PFSK-1 (cell line): Measurements from ENCODE around the gene ENO2.

ENCODE experiments used
- POLR2AphosphoS5 ChIP-seq: IDR thresholded peaks from 2 replicates; pipeline ENCODE4 v1.6.1; 2012; ENCODE audit warnings: low read depth, mild to moderate bottlenecking, control low read depth, low read length, moderate library complexity
- SIN3A ChIP-seq: IDR thresholded peaks from 2 replicates; pipeline ENCODE4 v1.6.1; 2012; ENCODE audit warnings: mild to moderate bottlenecking, low read length, moderate library complexity, borderline replicate concordance; ENCODE audit not compliant: insufficient read depth
- TAF1 ChIP-seq: IDR thresholded peaks from 2 replicates; pipeline ENCODE4 v1.6.1; 2012; ENCODE audit warnings: low read length, control low read depth, borderline replicate concordance; ENCODE audit not compliant: insufficient read depth
- TF ChIP-seq, protein P1 (sequence below), 2 experiments: IDR thresholded peaks; 2 replicates each; pipeline versions ENCODE4 v1.6.1 to v1.8.0; 2011 to 2012; ENCODE audit warnings: low read depth in 2 of 2, low read length in 2 of 2, control low read depth in 1 of 2, inconsistent platforms in 1 of 2, mild to moderate bottlenecking in 1 of 2, moderate library complexity in 1 of 2; ENCODE audit not compliant: insufficient read depth in 1 of 2

DNA sequence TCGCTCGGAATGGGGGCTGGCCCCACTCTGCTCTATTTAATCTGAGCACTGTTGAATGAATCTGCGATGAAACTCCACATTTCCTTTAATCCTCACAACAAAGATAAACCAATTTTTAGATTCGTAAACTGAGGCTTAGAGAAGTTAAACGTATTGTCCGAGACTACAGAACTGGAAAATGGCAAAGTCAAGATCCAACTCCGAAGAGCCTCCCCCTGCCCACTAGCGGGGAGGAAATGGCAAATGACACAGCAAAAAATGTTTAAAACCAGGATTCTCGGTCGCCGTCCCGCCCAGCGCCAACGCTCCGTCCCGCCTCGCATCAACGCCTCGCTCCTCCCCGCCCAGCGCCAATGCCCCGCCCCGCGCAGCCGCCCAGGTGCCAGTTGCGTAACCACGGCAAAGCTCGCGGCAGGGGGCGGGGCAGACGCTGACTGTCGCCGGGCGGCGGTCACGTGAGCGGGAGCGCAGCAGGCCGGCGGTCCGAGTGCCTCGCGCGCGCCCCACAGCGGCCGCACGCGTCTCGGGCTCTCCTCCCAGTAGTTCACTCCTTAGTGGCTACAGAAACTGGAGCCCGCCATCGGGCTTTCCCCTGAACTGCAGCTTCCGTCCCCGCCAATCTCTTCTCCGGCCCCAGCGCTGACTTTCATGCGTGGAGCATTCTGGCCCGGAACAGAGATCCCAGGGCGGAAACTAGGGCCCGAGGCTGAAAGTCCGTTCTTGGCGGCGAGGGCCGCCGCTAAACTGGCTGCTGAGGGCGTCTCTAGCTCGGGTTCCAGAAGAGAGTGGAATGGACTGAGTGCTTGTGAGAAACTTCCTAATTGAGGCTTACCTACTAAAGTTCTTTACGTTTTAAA is 23.4 kb upstream of the ENO2 start:
- TF ChIP-seq POLR2AphosphoS5, result peak; percentile 94
- no peak for TF ChIP-seq SIN3A
- TF ChIP-seq, protein P1, sequence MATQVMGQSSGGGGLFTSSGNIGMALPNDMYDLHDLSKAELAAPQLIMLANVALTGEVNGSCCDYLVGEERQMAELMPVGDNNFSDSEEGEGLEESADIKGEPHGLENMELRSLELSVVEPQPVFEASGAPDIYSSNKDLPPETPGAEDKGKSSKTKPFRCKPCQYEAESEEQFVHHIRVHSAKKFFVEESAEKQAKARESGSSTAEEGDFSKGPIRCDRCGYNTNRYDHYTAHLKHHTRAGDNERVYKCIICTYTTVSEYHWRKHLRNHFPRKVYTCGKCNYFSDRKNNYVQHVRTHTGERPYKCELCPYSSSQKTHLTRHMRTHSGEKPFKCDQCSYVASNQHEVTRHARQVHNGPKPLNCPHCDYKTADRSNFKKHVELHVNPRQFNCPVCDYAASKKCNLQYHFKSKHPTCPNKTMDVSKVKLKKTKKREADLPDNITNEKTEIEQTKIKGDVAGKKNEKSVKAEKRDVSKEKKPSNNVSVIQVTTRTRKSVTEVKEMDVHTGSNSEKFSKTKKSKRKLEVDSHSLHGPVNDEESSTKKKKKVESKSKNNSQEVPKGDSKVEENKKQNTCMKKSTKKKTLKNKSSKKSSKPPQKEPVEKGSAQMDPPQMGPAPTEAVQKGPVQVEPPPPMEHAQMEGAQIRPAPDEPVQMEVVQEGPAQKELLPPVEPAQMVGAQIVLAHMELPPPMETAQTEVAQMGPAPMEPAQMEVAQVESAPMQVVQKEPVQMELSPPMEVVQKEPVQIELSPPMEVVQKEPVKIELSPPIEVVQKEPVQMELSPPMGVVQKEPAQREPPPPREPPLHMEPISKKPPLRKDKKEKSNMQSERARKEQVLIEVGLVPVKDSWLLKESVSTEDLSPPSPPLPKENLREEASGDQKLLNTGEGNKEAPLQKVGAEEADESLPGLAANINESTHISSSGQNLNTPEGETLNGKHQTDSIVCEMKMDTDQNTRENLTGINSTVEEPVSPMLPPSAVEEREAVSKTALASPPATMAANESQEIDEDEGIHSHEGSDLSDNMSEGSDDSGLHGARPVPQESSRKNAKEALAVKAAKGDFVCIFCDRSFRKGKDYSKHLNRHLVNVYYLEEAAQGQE (IDR thresholded peaks at IDR 0.05; ENCODE audit: insufficient read depth in 1 of 2, low read depth in 2 of 2, low read length in 2 of 2), result peak in 1 of 2 experiments; percentile 32; a peak in 1 of 4 replicates
- peak; percentile 100 for TF ChIP-seq TAF1
